GM21576 (cell line): Measurements from ENCODE around the gene PDIA6.
A peak's percentile ranks its signal among the peaks of the same experiment; 100 is the strongest.
"Not testable (repeated sequence)": the region's sequence is repeated elsewhere in the genome, so short reads cannot be mapped to it uniquely, and the experiment has no call there.

ENCODE experiments used
- ATAC-seq: cut with Tn5 transposase; IDR thresholded peaks from one replicate; pipeline ENCODE4 v1.9.1; 2021; ENCODE audit warnings: mild to moderate bottlenecking, moderate library complexity; ENCODE audit not compliant: unreplicated experiment

The PDIA6 gene

DNA sequence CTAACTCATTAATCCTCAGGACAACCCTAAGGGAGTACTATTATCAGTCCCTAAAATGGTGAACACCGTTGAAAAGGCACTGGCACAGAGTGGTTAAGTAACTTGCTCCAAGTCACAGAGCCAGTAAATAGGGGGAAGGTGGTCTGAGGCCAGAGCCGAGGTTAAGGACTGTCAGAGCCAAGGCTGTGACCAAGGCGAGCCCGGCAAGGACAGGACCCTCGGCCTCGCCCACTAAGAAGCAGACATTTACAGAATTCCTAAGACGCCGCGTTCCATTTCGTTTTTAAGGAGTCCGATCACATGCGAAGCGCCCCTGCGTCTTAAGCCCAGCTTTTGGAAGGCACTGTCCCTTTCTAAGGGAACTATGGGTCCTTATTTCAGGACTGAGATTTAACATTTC, 1.1 kb downstream of the PDIA6 start:
- ATAC-seq, result no peak

DNA sequence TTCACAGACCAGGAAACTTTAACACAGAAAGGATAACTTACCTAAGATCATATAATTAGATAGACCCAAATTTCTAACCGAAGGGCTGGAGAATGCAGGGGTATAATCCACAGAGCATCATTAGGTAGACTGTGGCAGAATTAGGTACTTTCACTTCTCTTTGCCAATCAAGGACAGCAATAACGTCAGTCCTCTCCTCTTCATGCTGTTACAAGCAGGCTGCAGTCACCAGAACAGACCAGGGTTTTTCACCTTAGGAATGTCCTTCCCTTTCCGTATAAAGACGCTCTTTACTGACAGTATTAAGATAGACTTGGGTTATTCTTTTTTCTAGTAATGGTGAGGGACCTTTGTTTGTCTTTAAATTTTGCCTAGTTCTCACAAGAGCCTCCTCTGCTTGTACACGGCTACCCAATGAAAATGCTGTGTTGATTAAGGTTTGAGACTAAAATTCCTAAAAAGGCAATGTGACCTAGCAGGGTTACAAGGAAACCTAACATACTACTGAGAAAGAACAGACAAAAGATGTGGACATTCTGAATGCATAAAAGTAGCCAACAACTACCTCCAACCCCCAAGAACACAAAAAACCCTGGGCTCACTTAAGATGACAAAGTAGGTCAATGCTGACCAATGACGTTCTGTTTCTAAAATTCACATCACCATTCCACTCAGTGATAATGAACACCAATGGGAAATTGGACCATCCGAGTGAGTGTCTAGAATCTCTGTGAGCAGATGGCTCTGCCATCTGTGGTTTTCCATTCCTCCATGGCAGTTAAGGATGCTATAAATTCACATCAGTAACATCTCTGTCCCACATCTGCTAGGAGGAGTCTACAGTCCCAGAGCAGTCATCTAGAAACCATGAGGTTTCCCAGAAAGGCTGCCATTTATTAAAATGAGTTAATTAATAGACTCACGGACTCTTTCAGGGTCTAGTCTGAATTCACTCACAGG, 2.1 kb downstream of the PDIA6 start:
- ATAC-seq, result peak; percentile 31

DNA sequence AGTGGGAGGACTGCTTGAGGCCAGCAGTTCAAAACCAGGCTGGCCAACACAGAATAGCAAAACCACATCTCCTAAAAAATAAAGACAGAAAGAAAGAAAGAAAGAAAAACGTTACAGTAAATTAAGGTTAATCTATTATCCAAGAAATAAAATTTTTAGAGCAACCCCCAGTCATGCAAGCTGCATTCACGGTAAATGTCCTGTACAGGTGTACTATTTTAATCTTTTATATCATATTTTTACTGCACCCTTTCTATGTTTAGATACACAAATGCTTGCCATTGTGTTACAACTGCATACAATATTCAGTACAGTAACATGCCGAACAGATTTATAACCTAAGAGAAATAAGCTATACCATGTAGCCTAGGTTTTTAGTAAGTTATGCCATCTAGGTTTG, 6.0 kb downstream of the PDIA6 start:
- no peak for ATAC-seq

DNA sequence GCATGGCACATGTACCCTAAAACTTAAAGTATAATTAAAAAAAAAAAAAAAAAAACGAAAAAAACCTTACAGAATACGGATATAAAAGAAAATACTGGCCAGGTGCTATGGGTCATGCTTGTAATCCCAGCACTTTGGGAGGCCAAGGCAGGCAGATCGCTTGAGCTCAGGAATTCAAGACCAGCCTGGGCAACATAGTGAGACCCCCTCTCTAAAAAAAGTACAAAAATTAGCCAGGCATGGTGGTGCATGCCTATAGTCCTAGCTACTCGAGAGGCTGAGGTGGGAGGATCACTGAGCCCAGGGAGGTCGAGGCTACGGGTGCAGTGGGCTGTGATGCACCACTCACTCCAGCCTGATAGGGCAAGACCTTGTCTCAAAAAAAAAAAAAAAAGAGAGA, 6.6 kb downstream of the PDIA6 start:
- not testable (repeated sequence) for ATAC-seq

DNA sequence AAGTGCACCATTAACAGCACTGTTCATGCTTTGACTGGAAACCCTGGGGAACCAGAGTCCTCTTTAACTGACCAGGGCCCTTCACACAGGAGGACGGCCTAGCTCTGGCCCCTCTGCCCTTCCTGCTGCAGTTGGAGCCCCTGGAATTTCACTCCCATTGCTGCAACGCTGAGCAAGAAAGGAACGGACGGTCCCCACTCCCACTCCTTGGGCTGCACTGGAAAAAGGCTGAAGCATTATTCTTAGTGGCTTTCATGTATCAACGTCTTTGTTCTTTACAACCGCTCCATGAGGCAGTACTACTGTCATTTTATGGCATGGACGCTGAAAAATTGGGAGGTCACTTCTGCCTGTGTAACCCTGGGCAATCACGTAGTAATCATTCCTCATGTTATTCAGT, 9.9 kb downstream of the PDIA6 start:
- ATAC-seq, result no peak

DNA sequence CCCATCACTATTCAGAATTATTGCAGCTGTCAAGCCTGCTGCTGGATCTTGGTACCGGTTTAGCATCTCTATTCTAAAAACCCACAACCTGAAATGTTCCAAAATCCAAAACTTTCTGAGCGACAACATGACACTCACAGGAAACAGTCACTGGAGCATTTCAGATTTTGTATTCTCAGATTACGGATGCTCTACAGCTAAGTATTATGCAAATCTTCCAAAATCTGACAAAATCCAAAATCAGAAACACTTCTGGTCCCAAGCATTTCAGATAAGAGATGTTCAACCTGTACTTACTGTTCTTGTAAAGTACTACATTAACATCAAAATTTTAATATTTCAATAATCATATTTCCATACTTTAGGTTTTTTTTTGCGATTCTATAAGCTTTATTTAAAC, 12.4 kb downstream of the PDIA6 start:
- no peak for ATAC-seq

DNA sequence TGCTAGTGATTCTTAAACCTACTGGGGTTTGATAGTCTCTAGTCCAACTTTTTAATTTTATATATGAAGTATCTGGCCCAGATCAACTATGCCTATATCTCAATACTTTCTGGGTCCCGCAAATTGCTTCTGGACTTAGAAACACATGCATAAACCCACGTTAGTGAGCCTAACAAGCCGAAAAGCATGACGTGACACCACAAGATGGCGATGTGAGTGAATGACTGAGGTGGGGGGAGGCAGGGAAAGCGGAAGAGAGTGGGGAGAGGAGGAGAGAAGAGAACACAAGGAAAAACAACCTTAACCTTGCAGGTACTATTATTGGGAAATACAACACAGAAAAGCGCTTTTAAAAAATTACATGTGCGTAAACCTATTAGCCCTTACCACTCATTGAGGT, 13.8 kb downstream of the PDIA6 start:
- no peak for ATAC-seq

DNA sequence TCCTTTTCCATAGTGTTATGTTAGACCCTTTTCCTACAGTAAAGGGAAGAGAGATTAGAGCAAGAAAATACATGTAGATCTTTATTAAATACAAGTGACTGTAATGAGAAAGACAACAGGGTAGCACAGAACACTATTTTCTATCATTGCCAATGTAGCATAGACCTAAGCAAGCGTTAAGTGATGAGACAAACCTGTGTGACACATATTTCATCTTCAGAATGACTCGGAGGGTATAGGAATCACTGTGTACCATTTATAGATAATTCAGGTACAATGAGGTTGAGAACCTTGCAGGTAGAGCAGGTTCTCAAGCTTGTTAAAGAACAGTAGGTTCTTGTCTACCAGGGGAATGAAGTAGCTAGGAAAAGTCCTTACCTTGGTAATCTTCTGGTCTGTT, 15.9 kb downstream of the PDIA6 start:
- ATAC-seq, result no peak

DNA sequence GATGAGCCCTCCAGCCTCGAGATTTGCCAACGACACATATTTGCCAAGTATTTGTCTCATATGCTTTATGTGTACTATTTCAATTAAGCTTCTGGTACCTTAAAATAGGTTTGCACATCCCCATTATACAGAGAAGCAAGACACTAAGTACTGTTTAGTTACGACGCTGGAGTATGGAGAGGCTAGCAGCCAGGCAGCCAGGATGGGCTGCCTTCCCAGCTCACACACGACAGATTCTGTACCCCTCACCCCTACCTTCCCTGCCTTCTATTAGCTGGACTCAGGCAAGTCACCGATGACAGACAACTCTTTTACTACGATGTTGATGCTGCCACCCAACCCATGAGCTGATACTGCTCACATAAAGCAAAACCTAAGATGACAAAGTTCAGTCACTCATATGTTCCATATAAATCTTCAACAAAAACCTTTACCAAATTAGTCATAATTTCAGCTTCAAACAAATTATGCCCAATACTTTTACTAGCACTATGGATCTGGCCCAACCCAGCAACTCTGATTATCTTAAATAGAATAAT, 17.0 kb downstream of the PDIA6 start:
- no peak for ATAC-seq

DNA sequence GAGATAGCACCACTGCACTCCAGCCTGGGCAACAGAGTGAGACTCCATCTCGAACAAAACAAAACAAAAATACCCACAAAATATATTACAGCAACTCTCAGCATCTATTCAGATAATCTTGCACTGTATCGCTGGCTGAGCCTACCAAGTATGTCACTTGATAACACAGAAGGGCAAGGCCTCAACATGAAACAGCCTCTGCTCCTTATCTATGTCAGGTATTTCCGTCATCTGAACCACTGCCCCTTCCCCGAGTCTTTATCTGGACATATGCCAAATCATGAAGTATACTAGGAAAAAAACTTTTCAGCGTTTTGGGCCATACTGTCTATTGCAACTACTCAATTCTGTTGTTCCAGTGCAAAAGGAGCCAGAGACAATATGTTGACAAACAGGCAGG, 17.7 kb downstream of the PDIA6 start:
- no peak for ATAC-seq

DNA sequence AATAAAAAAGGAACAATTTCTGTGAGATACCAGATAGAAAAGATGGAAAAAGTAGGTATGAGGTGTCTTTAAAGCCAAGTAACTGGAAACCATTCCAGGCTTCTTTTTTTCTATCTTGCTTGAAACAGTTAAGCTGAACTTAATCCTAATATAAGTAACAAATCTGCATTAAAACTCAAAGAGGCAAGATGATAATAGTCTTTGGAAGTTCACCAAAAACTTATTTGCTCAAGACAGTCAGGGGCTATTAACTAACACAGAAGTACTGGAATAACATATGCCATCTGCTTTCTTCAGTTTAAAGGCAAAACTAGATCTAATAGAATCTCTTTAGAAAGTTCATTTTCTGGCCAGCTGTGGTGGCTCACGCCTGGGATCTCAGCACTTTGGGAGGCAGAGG, 18.8 kb downstream of the PDIA6 start:
- no peak for ATAC-seq

DNA sequence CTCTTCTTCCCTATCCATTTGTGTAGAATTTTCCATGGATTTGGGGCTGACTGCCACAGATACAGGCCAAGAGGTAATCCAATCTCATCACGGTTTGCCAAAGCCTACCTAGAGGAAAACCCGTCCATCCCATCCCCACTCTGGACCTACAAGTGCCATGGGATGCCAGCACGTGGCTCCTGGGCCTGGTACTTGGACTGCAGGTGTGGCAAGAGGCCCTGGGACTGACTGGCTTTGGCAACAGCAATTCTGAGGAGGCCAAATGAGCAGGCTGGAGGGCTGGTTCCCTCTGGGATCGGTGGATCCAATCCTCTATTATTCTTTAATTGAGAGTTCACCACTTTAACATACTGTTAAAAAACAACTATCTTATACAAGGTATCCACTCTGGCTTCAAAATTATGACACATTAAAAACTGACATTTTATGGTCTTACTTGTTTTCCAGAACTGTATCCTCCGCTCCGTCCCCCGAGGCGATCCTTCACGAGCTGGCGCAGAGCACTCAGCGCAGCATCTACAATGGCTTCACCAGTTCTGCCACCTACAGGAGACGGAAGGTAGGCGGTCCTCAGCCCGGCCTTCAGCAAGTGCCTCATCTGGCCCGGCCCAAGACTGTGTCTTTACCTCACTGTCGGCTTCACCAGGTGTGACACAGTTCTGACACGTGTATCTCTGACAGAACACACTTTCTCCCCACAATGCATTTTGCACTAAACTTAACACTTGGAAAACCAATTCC, 19.8 kb downstream of the PDIA6 start:
- no peak for ATAC-seq

DNA sequence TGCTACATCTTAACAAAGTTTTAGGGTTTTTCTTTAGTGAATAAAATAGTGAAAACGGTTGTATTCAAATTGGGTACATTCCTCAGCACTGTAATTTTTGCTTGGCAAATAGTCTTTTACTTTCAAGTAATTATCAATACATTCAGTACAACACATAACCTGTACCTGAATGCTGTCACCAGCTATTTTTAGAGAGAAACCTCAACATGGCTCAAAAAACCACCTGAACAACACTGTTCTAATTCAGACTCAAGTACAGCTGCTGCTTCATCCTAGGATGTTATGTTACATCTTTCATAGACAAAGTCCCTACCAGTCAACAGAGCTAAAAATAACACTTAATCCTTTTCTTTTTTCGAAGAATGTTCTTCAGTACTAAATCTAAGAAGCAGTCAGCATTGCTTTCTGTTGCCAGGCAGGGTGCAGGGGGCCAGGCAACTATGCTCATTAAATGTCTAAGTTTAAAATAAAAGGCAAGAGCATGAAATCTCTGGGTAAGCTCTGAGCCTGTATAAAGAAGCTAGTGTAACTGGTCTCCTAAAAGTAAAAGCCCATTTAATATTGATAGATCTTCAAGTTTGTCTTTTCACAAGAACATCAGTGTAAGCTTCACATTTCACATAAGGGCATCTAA, 20.5 kb downstream of the PDIA6 start:
- ATAC-seq, result peak; percentile 48

DNA sequence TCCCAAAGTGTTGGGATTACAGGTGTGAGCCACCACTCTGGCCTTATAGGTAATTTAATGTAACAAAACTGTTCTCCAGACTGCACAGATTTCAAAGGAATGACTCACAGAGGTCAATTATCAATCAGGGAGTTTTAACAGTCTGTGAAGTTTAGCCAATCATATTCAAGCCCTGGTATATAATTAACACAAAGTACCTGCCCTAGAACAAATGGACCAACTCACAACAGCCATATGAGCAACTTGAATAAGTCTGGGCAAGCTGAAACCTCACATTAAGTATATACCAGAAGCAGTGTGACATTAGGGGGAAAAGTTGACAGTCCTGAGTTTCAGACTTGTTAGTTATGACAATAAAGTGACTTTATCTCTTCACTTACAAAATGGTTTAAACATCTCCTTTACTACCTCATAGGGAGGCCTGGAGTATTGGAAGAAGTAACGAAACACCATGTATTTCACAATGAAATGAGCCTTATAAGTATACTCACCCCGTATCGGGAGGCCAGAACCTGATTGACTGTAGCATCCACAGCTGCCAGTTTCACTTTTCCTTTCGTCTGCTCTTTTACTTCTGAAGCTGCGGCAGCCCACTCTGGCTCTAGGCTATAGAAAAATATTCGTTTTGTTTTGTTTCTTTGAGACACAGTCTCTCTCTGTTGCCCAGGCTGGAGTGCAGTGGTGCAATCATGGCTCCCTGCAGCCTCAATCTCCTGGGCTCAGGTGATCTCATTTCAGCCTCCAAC, 22.2 kb downstream of the PDIA6 start:
- ATAC-seq, result peak; percentile 88

DNA sequence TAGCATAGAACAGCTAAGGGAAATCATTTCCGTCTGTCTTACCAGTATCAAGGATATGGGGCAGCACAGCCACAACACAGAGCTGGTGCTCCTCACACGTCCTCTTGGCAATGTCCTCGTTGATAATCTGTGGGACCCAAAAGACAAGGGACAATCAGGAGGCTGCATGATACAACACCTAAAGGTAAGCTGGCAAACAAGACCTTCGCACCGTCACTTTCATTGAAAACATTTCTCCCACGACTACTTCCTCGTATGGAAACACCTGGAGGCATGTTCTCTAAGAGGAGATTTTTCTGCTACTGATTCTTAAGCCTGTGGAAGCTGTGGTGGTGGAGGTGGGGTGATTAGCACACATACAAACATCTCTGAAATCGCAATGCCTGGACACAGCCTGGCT, 23.7 kb downstream of the PDIA6 start:
- no peak for ATAC-seq

DNA sequence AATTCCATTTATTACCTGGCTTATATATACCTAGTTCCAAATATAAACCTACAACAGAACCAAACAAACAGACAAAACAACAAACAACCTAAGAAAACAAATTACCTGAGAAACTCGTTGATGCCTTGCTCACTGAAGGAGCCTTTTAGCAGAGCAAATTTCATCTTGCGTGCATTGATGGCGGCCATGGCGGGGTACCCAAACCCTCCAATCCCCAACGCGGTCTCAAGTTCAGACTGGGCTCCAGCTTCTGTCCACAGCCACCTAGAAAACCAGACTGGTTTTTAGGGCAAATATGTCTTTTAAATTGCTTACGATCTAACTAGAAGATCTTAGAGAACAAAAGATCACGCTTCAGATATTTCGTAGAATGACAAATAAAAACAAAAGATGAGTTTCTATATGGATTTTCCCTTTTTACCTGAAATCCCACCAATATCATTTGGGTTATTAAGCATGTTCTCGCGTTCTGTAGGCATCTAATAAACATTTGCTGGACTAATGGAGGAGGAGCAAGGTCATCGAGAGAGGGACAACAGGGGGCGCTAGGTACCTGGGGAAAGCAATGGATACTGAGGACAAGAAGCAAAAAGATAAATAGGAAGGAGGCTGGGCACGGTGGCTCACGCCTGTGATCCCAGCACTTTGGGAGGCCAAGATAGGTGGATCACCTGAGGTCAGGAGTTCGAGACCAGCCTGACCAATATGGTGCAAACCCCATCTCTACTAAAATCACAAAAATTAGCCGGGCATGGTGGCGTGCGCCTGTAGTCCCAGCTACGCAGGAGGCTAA, 25.2 kb downstream of the PDIA6 start:
- ATAC-seq, result no peak

DNA sequence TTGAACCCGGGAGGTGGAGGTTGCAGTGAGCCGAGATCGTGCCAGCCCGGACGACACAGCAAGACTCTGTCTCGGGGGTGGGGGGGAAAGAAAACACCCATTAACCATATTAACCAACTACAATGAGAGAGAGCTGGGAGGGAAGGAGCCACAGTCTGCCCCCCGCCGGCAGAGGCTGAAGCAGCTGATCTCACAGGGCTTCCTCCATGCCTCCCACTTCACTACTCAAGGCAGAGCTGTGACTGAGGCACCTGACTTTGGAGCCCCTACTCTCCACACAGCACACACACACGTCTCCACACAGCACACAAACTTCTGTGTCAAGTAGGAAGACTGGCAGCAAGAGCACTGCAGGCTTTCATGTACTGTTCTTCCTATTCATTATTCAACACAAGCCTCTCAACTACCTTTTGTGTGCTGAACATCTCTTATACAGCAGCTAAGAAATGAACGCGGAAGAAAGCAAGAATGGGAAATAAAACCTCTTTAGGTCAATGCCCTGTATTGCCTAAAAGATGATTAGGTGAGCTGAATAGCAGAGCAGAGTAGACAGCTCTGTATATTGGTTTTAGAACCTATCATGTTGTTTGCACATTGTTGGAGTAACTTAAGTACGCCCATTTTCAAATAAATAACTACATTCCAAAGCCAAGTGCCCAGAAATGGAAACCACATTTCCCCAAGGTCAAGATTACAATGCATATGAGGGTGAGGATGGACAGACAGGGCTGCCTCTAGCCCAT, 26.2 kb downstream of the PDIA6 start:
- ATAC-seq, result no peak

DNA sequence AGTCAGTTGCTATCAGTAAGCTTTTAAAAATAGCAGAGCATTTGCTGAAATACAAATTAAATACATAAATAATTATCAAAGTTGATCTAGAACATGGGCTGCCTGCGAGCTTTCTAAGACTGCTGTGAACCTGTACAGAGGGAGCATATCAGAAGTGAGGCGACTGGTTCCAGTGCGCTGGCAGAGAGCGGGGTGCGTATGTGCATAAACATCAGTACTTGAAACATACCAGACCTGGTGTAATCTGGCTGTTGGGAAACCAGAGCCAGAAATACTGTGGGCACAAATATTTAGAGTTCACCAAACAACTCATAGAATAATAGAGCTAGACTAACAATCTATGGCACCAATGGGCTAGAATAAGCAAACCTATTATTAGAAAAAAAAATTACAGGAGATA, 27.3 kb downstream of the PDIA6 start:
- no peak for ATAC-seq

DNA sequence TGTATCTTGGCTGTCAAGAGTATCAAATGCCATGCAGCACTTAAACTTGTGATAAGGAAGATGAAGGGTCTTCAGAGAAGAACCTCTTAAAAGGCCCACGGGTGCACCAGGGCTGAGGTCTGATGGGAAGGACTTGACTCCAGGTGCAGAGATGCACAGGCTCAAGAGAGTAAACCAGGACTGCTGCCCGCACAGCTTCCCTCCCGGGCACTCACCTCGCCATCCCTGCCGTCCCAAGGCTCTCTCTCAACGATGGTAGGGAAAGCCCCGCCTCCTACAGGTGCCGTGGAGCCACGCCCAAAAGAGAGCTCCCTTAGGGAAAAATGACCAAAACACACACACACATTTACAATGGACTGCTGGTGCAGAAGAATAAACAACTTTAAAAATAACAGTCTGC, 27.9 kb downstream of the PDIA6 start:
- no peak for ATAC-seq
